ENCODE results near the gene SLC38A11. TPM values are rescaled to one million over a fixed set of nuclear protein-coding genes. Genes with fewer than 3 reads are reported as not detected.

The SLC38A11 gene
- total RNA-seq, 1 experiment from 2014 or later = not detected

DNA sequence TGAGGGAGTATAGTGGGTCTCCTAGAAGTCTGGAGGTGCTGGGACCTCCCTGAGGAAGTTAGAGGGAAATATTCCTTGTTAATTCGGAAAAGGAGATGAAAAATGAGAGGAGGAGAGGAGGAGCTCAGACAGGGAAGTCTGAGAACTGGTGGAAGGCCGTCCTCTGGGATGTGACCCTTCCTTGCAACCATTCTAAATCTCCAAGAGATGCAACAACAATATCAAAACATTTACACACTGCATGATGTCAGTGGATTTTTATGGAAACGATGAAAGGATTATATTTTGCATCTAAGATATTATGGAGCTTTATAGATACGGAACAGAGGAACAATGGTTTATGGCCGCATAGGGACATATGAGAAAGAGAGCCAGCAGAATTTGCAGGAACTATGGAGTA lies 63.9 kb downstream of the SLC38A11 start:
- no peak overlapping the region for H2AFZ ChIP-seq (ENCODE audit: low read depth, low read length, poor library complexity, severe bottlenecking)
- H3K9me3 ChIP-seq (ENCODE audit: control insufficient read depth in 1 of 2, insufficient read depth in 1 of 2, low read depth in 1 of 2, low read length in 2 of 2) = no peaks in the 10 kb centered on the region
- ChIA-PET CTCF (no interaction called here), RAD21 (ENCODE audit: low non-redundant PET in 1 of 2, low total read pairs in 2 of 2, uncharacterized antibody in 2 of 2, unreplicated experiment in 2 of 2) (no interaction called here), POLR2A (no interaction called here)
- H3K4me2 ChIP-seq (ENCODE audit: low read length) = no peak overlapping the region
- peaks cover 0 to 3% of the 10 kb centered on the region in 2 experiments; a peak in 2 of 4 replicates for H3K4me1 ChIP-seq (ENCODE audit: control insufficient read depth in 1 of 2, insufficient read depth in 2 of 2, low read length in 2 of 2)
- H3K9ac ChIP-seq (ENCODE audit: low read length) = no peak overlapping the region
- no peaks in the 10 kb centered on the region for H3K79me2 ChIP-seq (ENCODE audit: insufficient read depth, low read length)
- ATAC-seq (no peak), DNase-seq (ENCODE audit: low read depth, low spot score) (no peak)
- TF ChIP-seq SIN3A (IDR thresholded peaks at IDR 0.05; ENCODE audit: low read depth) = no peak
- no peaks in the 10 kb centered on the region for H3K27me3 ChIP-seq (ENCODE audit: insufficient read depth, low read length)
- no peak overlapping the region for H3K4me3 ChIP-seq (replicated peaks in 1 of 2; ENCODE audit: low read depth in 1 of 2, low read length in 2 of 2)
- H3K27ac ChIP-seq (ENCODE audit: low read depth, low read length) = no peak overlapping the region
- intact Hi-C loops (cut with micrococcal nuclease) = no loop called here
- BruUV-seq (replicated peaks) = no TSS peak
- H3K36me3 ChIP-seq (ENCODE audit: control insufficient read depth in 1 of 2, insufficient read depth in 2 of 2, low read length in 2 of 2) = no peaks in the 10 kb centered on the region
- no peaks in the 10 kb centered on the region for H4K20me1 ChIP-seq (ENCODE audit: insufficient read depth)
- no peaks in the 10 kb centered on the region for H3K9me2 ChIP-seq (ENCODE audit: insufficient read depth)

DNA sequence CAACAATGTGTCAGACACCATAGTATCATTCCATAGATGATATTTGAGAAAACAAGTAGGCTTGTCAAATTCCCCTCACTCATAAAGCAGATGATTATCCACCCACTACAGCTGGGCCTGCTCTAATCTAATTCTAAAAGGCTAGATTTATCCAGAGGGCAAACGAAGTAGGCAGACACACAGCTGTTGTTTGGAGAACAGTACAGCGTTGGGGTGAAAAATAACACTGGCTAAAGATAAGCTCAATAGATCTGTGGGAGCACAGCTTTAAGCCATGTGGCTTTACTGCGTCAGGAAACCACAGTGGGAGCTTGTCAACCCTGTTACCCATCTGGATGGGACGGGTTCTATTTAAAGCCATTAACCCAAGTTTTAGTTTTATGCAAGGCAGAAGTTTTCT lies 64.8 kb downstream of the SLC38A11 start:
- no peak for DNase-seq (ENCODE audit: low read depth, low spot score)
- Histone ChIP-seq H3K79me2 (ENCODE audit: insufficient read depth, low read length) (no peaks in the 10 kb centered on the region), H3K4me3 (replicated peaks in 1 of 2; ENCODE audit: low read depth in 1 of 2, low read length in 2 of 2) (no peak overlapping the region), H2AFZ (ENCODE audit: low read depth, low read length, poor library complexity, severe bottlenecking) (no peak overlapping the region), H3K4me1 (ENCODE audit: control insufficient read depth in 1 of 2, insufficient read depth in 2 of 2, low read length in 2 of 2) (no peaks in the 10 kb centered on the region), H3K9me2 (ENCODE audit: insufficient read depth) (no peaks in the 10 kb centered on the region), H3K36me3 (ENCODE audit: control insufficient read depth in 1 of 2, insufficient read depth in 2 of 2, low read length in 2 of 2) (no peaks in the 10 kb centered on the region), H3K27me3 (ENCODE audit: insufficient read depth, low read length) (no peaks in the 10 kb centered on the region), H4K20me1 (ENCODE audit: insufficient read depth) (no peaks in the 10 kb centered on the region), H3K27ac (ENCODE audit: low read depth, low read length) (no peak overlapping the region), H3K9ac (ENCODE audit: low read length) (no peak overlapping the region), H3K4me2 (ENCODE audit: low read length) (no peak overlapping the region), H3K9me3 (ENCODE audit: control insufficient read depth in 1 of 2, insufficient read depth in 1 of 2, low read depth in 1 of 2, low read length in 2 of 2) (no peaks in the 10 kb centered on the region)
- ChIA-PET POLR2A (no interaction called here), CTCF (no interaction called here), RAD21 (ENCODE audit: low non-redundant PET in 1 of 2, low total read pairs in 2 of 2, uncharacterized antibody in 2 of 2, unreplicated experiment in 2 of 2) (no interaction called here)
- intact Hi-C loops (cut with micrococcal nuclease) = no loop called here
- no peak for ATAC-seq
- no TSS peak for BruUV-seq (replicated peaks)
- TF ChIP-seq SRF (IDR thresholded peaks at IDR 0.05; ENCODE audit: low read depth) (no peak), YY1 (IDR thresholded peaks at IDR 0.05; ENCODE audit: extremely low read depth, insufficient replicate concordance, low read depth, low read length) (no peak), JUND (IDR thresholded peaks at IDR 0.05) (no peak), ATF3 (IDR thresholded peaks at IDR 0.05) (no peak), EZH2phosphoT487 (IDR thresholded peaks at IDR 0.05; ENCODE audit: borderline replicate concordance) (no peak), POLR2AphosphoS5 (IDR thresholded peaks at IDR 0.05; ENCODE audit: low read depth, low read length) (no peak), ZNF274 (IDR thresholded peaks at IDR 0.05; ENCODE audit: low read depth, low read length) (no peak), SIN3A (IDR thresholded peaks at IDR 0.05; ENCODE audit: low read depth) (no peak), ZFX (IDR thresholded peaks at IDR 0.05) (no peak), CTCF (IDR thresholded peaks at IDR 0.05 in 2 of 3, conservative IDR thresholded peaks at IDR 0.05 in 1 of 3; ENCODE audit: borderline replicate concordance in 1 of 3, insufficient read depth in 1 of 3, low read depth in 2 of 3, low read length in 2 of 3) (no peak), ZBTB33 (IDR thresholded peaks at IDR 0.05; ENCODE audit: extremely low read depth, insufficient replicate concordance, low read length) (no peak), EZH2 (IDR thresholded peaks at IDR 0.05) (no peak), RAD21 (IDR thresholded peaks at IDR 0.05; ENCODE audit: low read depth) (no peak)

Data from HCT116 (cell line).